NCI-H1930 (cell line): ENCODE results near the gene MMP11.

Source experiments
- DNase-seq, 2 experiments: peaks; one replicate each; lab custom pipeline; 2025; lab: John Stamatoyannopoulos, UW

The MMP11 gene

GRCh38 chr22:23780146-23780748, 7.6 kb downstream of the MMP11 start:
- no peak for DNase-seq

- DNase-seq = no peak
Observed at GRCh38 chr22:23781065-23781464, 8.4 kb downstream of the MMP11 start.

GRCh38 chr22:23781511-23782183, 9.0 kb downstream of the MMP11 start:
- no peak for DNase-seq

- no peak for DNase-seq
Observed at GRCh38 chr22:23782252-23782651, 9.6 kb downstream of the MMP11 start.

GRCh38 chr22:23782703-23783102, 10.1 kb downstream of the MMP11 start:
- DNase-seq = no peak

GRCh38 chr22:23783265-23784150, 10.9 kb downstream of the MMP11 start:
- DNase-seq = no peak

- DNase-seq = no peak
Observed at GRCh38 chr22:23784215-23784732, 11.6 kb downstream of the MMP11 start.

GRCh38 chr22:23786261-23786710, 13.6 kb downstream of the MMP11 start:
- no peak for DNase-seq

- DNase-seq = peak; percentile 72 to 86
Observed at GRCh38 chr22:23786752-23787599, 14.3 kb downstream of the MMP11 start, which contains the start of gene SMARCB1. Gene SMARCB1, plus strand, starts transcription at chr22:23786966. Its CDS starts 204 bp downstream, at chr22:23787170.

- DNase-seq = no peak
Observed at GRCh38 chr22:23787600-23787896, 14.9 kb downstream of the MMP11 start.

- no peak for DNase-seq
Observed at GRCh38 chr22:23787910-23788309, 15.3 kb downstream of the MMP11 start.

- DNase-seq = no peak
Observed at GRCh38 chr22:23789121-23789520, 16.5 kb downstream of the MMP11 start.

- no peak for DNase-seq
Observed at GRCh38 chr22:23789638-23790037, 17.0 kb downstream of the MMP11 start.

- no peak for DNase-seq
Observed at GRCh38 chr22:23790819-23791737, 18.4 kb downstream of the MMP11 start.

- no peak for DNase-seq
Observed at GRCh38 chr22:23791738-23792645, 19.3 kb downstream of the MMP11 start.

- DNase-seq = no peak
Observed at GRCh38 chr22:23793326-23793725, 20.7 kb downstream of the MMP11 start.

- no peak for DNase-seq
Observed at GRCh38 chr22:23796461-23796860, 23.8 kb downstream of the MMP11 start.

GRCh38 chr22:23800297-23801237, 27.9 kb downstream of the MMP11 start:
- no peak for DNase-seq
